AG04449 (cell line): Measurements from ENCODE around the gene ACTL10.

Experiments
- CTCF ChIA-PET: fragments of 350-600 bp; formaldehyde crosslinking; extraction: SDS; loops from one replicate; lab custom pipeline; 2021; ENCODE audit warnings: antibody characterized with exemption; lab: Yijun Ruan, JAX
- POLR2A ChIA-PET: fragments of 400-600, 350-600 bp; formaldehyde crosslinking; extraction: SDS; loops from one replicate; lab custom pipeline; 2020; ENCODE audit warnings: antibody characterized with exemption, inconsistent platforms; lab: Yijun Ruan, JAX
- DNase-seq: peaks from one replicate; pipeline ENCODE4 v3.0.0-alpha.2; 2010; ENCODE audit warnings: low read depth, low spot score
- H3K4me3 ChIP-seq: 2 replicates; pipeline ENCODE4 v1.5.1; 2011; ENCODE audit warnings: low read depth, mild to moderate bottlenecking, control low read depth, low read length
- CTCF ChIP-seq: IDR thresholded peaks from one replicate; pipeline ENCODE4 v1.5.1; 2011; ENCODE audit warnings: mild to moderate bottlenecking, moderate library complexity, low read length, control low read depth, inconsistent platforms; ENCODE audit not compliant: insufficient read depth; ENCODE audit errors: missing control alignments

ACTL10 gene

GRCh38 chr20:33647603-33648395 lies 18.9 kb upstream of the ACTL10 start:
- peak; percentile 69 for DNase-seq
- CTCF ChIA-PET = interaction anchor here (2.0 to 10.9 kb wide), 3 partner anchors 17 to 385 kb away, joined by 4 to 99 read pairs (median 8); partner anchors contain the start of genes ACTL10 and C20orf144
- TF ChIP-seq CTCF = no peak
- no peak overlapping the region for H3K4me3 ChIP-seq
- POLR2A ChIA-PET = interaction anchor here (0.7 to 1.4 kb wide), 3 partner anchors 15 to 204 kb away, joined by 3 to 4 read pairs (median 3); partner anchors contain the start of genes C20orf144, CBFA2T2 and SNTA1

- TF ChIP-seq CTCF = no peak
- DNase-seq = no peak
- no peak overlapping the region for H3K4me3 ChIP-seq
- ChIA-PET POLR2A (interaction anchor here (0.8 to 1.4 kb wide), 2 partner anchors 14 to 15 kb away, joined by 3 to 4 read pairs; partner anchors contain the start of gene C20orf144), CTCF (interaction anchor here (1.4 to 10.9 kb wide), 4 partner anchors 16 to 386 kb away, joined by 4 to 99 read pairs (median 6); partner anchors contain the start of genes ACTL10 and C20orf144)
Measured at GRCh38 chr20:33648396-33649004, 18.2 kb upstream of the ACTL10 start.

- ChIA-PET CTCF (interaction anchor here (1.4 to 10.9 kb wide), 4 partner anchors 16 to 387 kb away, joined by 4 to 99 read pairs (median 6); partner anchors contain the start of genes ACTL10 and C20orf144), POLR2A (interaction anchor here (0.8 to 1.4 kb wide), 2 partner anchors 13 to 14 kb away, joined by 3 to 4 read pairs; partner anchors contain the start of gene C20orf144)
- no peak for DNase-seq
- H3K4me3 ChIP-seq = no peak overlapping the region
- TF ChIP-seq CTCF = no peak
Measured at GRCh38 chr20:33649201-33649681, 17.5 kb upstream of the ACTL10 start.

- TF ChIP-seq CTCF = no peak
- ChIA-PET CTCF (interaction anchor here (2.4 to 10.9 kb wide), 2 partner anchors 15 to 193 kb away, joined by 8 to 99 read pairs; partner anchors contain the start of genes ACTL10 and C20orf144), POLR2A (no interaction called here)
- H3K4me3 ChIP-seq = no peak overlapping the region
- no peak for DNase-seq
Measured at GRCh38 chr20:33650111-33650752, 16.5 kb upstream of the ACTL10 start.

GRCh38 chr20:33650753-33651561 lies 15.8 kb upstream of the ACTL10 start:
- DNase-seq = no peak
- TF ChIP-seq CTCF = no peak
- POLR2A ChIA-PET = no interaction called here
- CTCF ChIA-PET = interaction anchor here (0.9 to 10.9 kb wide), 8 partner anchors 14 to 216 kb away, joined by 3 to 99 read pairs (median 13); partner anchors contain the start of genes ACTL10, C20orf144 and SNTA1
- H3K4me3 ChIP-seq = no peak overlapping the region
